ENCODE data around the gene NFIC.
A peak's percentile ranks its signal among the peaks of the same experiment; 100 is the strongest.

NFIC gene

GRCh38 chr19:3411636-3412035, 45.3 kb downstream of the NFIC start:
- Histone ChIP-seq H3K9me3 (ENCODE audit: control insufficient read depth, low read length) (no peaks in the 10 kb centered on the region), H2AK5ac (ENCODE audit: low read length, severe bottlenecking) (no peak overlapping the region), H3K9ac (ENCODE audit: low read length) (no peak overlapping the region), H4K91ac (ENCODE audit: low read length) (no peak overlapping the region), H3K4me2 (ENCODE audit: low read length, poor library complexity, severe bottlenecking) (no peak overlapping the region), H3K4me3 (ENCODE audit: insufficient read depth in 1 of 2, low read depth in 1 of 2, low read length in 2 of 2) (no peak overlapping the region), H3K4me1 (ENCODE audit: control insufficient read depth, insufficient read depth, low read depth, low read length) (peaks cover 13% of the 10 kb centered on the region), H3K14ac (ENCODE audit: low read length in 2 of 2) (no peak overlapping the region), H3K23ac (ENCODE audit: low read length in 2 of 2) (no peak overlapping the region), H3K79me1 (replicated peaks; ENCODE audit: low read length, poor library complexity, severe bottlenecking) (peaks cover 37% of the 10 kb centered on the region), H2BK12ac (ENCODE audit: low read length in 2 of 2) (no peak overlapping the region), H3K4ac (ENCODE audit: low read depth in 1 of 2, low read length in 2 of 2) (no peak overlapping the region), H3K27me3 (ENCODE audit: control insufficient read depth in 1 of 2, insufficient read depth in 1 of 2, low read length in 2 of 2) (no peaks in the 10 kb centered on the region), H3K18ac (ENCODE audit: low read depth in 1 of 2, low read length in 2 of 2) (no peak overlapping the region), H2BK120ac (ENCODE audit: low read depth, low read length) (no peak overlapping the region), H2AFZ (ENCODE audit: low read depth, low read length) (no peak overlapping the region), H3K36me3 (ENCODE audit: control insufficient read depth in 1 of 2, insufficient read depth in 2 of 2, low read depth in 1 of 2, low read length in 2 of 2) (peaks cover 30 to 37% of the 10 kb centered on the region in 2 experiments), H2BK15ac (ENCODE audit: low read depth, poor library complexity, severe bottlenecking) (no peak overlapping the region), H3K27ac (ENCODE audit: low read length, poor library complexity, severe bottlenecking) (no peak overlapping the region), H4K8ac (ENCODE audit: low read length) (no peak overlapping the region), H2BK5ac (ENCODE audit: low read depth, low read length, poor library complexity, severe bottlenecking) (no peak overlapping the region)
- no peak for DNase-seq
- WGBS, result 93% methylated on average over 13 of the region's 13 CpGs

- Histone ChIP-seq H4K8ac (ENCODE audit: low read length) (no peak overlapping the region), H3K18ac (ENCODE audit: low read depth in 1 of 2, low read length in 2 of 2) (no peak overlapping the region), H2BK12ac (ENCODE audit: low read length in 2 of 2) (no peak overlapping the region), H2BK15ac (ENCODE audit: low read depth, poor library complexity, severe bottlenecking) (no peak overlapping the region), H3K4me2 (ENCODE audit: low read length, poor library complexity, severe bottlenecking) (no peak overlapping the region), H3K9ac (ENCODE audit: low read length) (no peak overlapping the region), H3K27me3 (ENCODE audit: control insufficient read depth in 1 of 2, insufficient read depth in 1 of 2, low read length in 2 of 2) (no peaks in the 10 kb centered on the region), H3K4me3 (ENCODE audit: insufficient read depth in 1 of 2, low read depth in 1 of 2, low read length in 2 of 2) (no peak overlapping the region), H2BK120ac (ENCODE audit: low read depth, low read length) (no peak overlapping the region), H3K9me3 (ENCODE audit: control insufficient read depth, low read length) (no peaks in the 10 kb centered on the region), H2AFZ (ENCODE audit: low read depth, low read length) (no peak overlapping the region), H4K91ac (ENCODE audit: low read length) (no peak overlapping the region), H3K4ac (ENCODE audit: low read depth in 1 of 2, low read length in 2 of 2) (no peak overlapping the region), H3K36me3 (ENCODE audit: control insufficient read depth in 1 of 2, insufficient read depth in 2 of 2, low read depth in 1 of 2, low read length in 2 of 2) (peaks cover 29 to 35% of the 10 kb centered on the region in 2 experiments), H3K27ac (ENCODE audit: low read length, poor library complexity, severe bottlenecking) (no peak overlapping the region), H3K23ac (ENCODE audit: low read length in 2 of 2) (no peak overlapping the region), H3K4me1 (ENCODE audit: control insufficient read depth, insufficient read depth, low read depth, low read length) (peaks cover 13% of the 10 kb centered on the region), H3K79me1 (replicated peaks; ENCODE audit: low read length, poor library complexity, severe bottlenecking) (peaks cover 38% of the 10 kb centered on the region), H3K14ac (ENCODE audit: low read length in 2 of 2) (no peak overlapping the region), H2AK5ac (ENCODE audit: low read length, severe bottlenecking) (no peak overlapping the region), H2BK5ac (ENCODE audit: low read depth, low read length, poor library complexity, severe bottlenecking) (no peak overlapping the region)
- WGBS, result 100% methylated on average over 2 of the region's 4 CpGs
- no peak for DNase-seq
Measured at GRCh38 chr19:3412066-3412465, 45.7 kb downstream of the NFIC start.

GRCh38 chr19:3413796-3414327, 47.5 kb downstream of the NFIC start:
- DNase-seq, result peak; percentile 48
- H2AK5ac ChIP-seq (ENCODE audit: low read length, severe bottlenecking), result no peak overlapping the region
- no peaks in the 10 kb centered on the region for H3K9me3 ChIP-seq (ENCODE audit: control insufficient read depth, low read length)
- peak overlapping the region in 1 of 2 experiments; percentile 34 for H3K18ac ChIP-seq (ENCODE audit: low read depth in 1 of 2, low read length in 2 of 2)
- H2BK12ac ChIP-seq (ENCODE audit: low read length in 2 of 2), result peak overlapping the region in 1 of 2 experiments; percentile 42
- H2BK5ac ChIP-seq (ENCODE audit: low read depth, low read length, poor library complexity, severe bottlenecking), result no peak overlapping the region
- H3K14ac ChIP-seq (ENCODE audit: low read length in 2 of 2), result peak overlapping the region in 1 of 2 experiments; percentile 3
- no peak overlapping the region for H2BK15ac ChIP-seq (ENCODE audit: low read depth, poor library complexity, severe bottlenecking)
- H3K9ac ChIP-seq (ENCODE audit: low read length), result no peak overlapping the region
- no peak overlapping the region for H3K4me3 ChIP-seq (ENCODE audit: insufficient read depth in 1 of 2, low read depth in 1 of 2, low read length in 2 of 2)
- no peak overlapping the region for H3K4me2 ChIP-seq (ENCODE audit: low read length, poor library complexity, severe bottlenecking)
- H3K27me3 ChIP-seq (ENCODE audit: control insufficient read depth in 1 of 2, insufficient read depth in 1 of 2, low read length in 2 of 2), result no peaks in the 10 kb centered on the region
- peaks cover 28 to 29% of the 10 kb centered on the region in 2 experiments for H3K36me3 ChIP-seq (ENCODE audit: control insufficient read depth in 1 of 2, insufficient read depth in 2 of 2, low read depth in 1 of 2, low read length in 2 of 2)
- H3K23ac ChIP-seq (ENCODE audit: low read length in 2 of 2), result no peak overlapping the region
- 56% methylated on average over 13 of the region's 13 CpGs for WGBS
- no peak overlapping the region for H3K27ac ChIP-seq (ENCODE audit: low read length, poor library complexity, severe bottlenecking)
- H2BK120ac ChIP-seq (ENCODE audit: low read depth, low read length), result no peak overlapping the region
- H3K4me1 ChIP-seq (ENCODE audit: control insufficient read depth, insufficient read depth, low read depth, low read length), result peaks cover 9% of the 10 kb centered on the region
- no peak overlapping the region for H4K8ac ChIP-seq (ENCODE audit: low read length)
- H4K91ac ChIP-seq (ENCODE audit: low read length), result no peak overlapping the region
- peaks cover 43% of the 10 kb centered on the region for H3K79me1 ChIP-seq (replicated peaks; ENCODE audit: low read length, poor library complexity, severe bottlenecking)
- no peak overlapping the region for H3K4ac ChIP-seq (ENCODE audit: low read depth in 1 of 2, low read length in 2 of 2)
- no peak overlapping the region for H2AFZ ChIP-seq (ENCODE audit: low read depth, low read length)

GRCh38 chr19:3415695-3416094, 49.3 kb downstream of the NFIC start:
- Histone ChIP-seq H3K4me3 (ENCODE audit: insufficient read depth in 1 of 2, low read depth in 1 of 2, low read length in 2 of 2) (no peak overlapping the region), H4K91ac (ENCODE audit: low read length) (no peak overlapping the region), H2AK5ac (ENCODE audit: low read length, severe bottlenecking) (no peak overlapping the region), H3K27me3 (ENCODE audit: control insufficient read depth in 1 of 2, insufficient read depth in 1 of 2, low read length in 2 of 2) (no peaks in the 10 kb centered on the region), H3K18ac (ENCODE audit: low read depth in 1 of 2, low read length in 2 of 2) (peak overlapping the region; percentile 18 to 21), H3K4me1 (ENCODE audit: control insufficient read depth, insufficient read depth, low read depth, low read length) (peaks cover 4% of the 10 kb centered on the region), H3K79me1 (replicated peaks; ENCODE audit: low read length, poor library complexity, severe bottlenecking) (peaks cover 34% of the 10 kb centered on the region), H3K36me3 (ENCODE audit: control insufficient read depth in 1 of 2, insufficient read depth in 2 of 2, low read depth in 1 of 2, low read length in 2 of 2) (peaks cover 15 to 26% of the 10 kb centered on the region in 2 experiments), H2BK120ac (ENCODE audit: low read depth, low read length) (no peak overlapping the region), H3K23ac (ENCODE audit: low read length in 2 of 2) (no peak overlapping the region), H2AFZ (ENCODE audit: low read depth, low read length) (no peak overlapping the region), H2BK12ac (ENCODE audit: low read length in 2 of 2) (no peak overlapping the region), H4K8ac (ENCODE audit: low read length) (no peak overlapping the region), H3K9ac (ENCODE audit: low read length) (no peak overlapping the region), H3K27ac (ENCODE audit: low read length, poor library complexity, severe bottlenecking) (no peak overlapping the region), H3K4ac (ENCODE audit: low read depth in 1 of 2, low read length in 2 of 2) (no peak overlapping the region), H2BK15ac (ENCODE audit: low read depth, poor library complexity, severe bottlenecking) (no peak overlapping the region), H3K4me2 (ENCODE audit: low read length, poor library complexity, severe bottlenecking) (no peak overlapping the region), H3K9me3 (ENCODE audit: control insufficient read depth, low read length) (no peaks in the 10 kb centered on the region), H3K14ac (ENCODE audit: low read length in 2 of 2) (no peak overlapping the region), H2BK5ac (ENCODE audit: low read depth, low read length, poor library complexity, severe bottlenecking) (no peak overlapping the region)
- 100% methylated on average over 4 of the region's 5 CpGs for WGBS
- no peak for DNase-seq

Data from mesenchymal stem cell (in vitro differentiated cells and primary cell).